Measurements from ENCODE around the gene BCL11A.

BCL11A gene

DNA sequence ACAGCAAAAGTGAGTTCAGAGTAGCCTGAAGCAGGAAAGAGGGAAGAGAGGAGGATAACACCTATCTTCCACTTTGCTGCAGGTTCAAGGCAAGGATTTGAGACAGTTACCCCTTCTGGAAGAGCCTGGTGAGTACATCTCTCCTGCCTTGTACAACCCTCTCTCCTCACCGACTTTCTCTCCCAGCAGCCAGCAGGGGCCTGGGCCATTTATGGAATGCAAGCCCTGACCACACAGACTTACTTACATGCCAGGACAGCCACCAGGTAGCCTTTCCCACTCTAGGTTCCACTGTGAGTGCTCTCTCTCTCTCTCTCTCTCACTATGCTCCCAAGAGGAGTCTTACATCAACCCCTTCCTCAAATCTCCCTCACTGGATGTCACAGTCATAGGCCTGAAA is 57.0 kb downstream of the BCL11A start:
- no CpG with 5 or more reads among the region's 1 CpG for WGBS, 2 donors (ENCODE audit: extremely low coverage in 2 of 2, insufficient read length in 2 of 2, insufficient replicate concordance in 1 of 2)
- H2BK15ac ChIP-seq (ENCODE audit: low read length) = peak overlapping the region; percentile 65

DNA sequence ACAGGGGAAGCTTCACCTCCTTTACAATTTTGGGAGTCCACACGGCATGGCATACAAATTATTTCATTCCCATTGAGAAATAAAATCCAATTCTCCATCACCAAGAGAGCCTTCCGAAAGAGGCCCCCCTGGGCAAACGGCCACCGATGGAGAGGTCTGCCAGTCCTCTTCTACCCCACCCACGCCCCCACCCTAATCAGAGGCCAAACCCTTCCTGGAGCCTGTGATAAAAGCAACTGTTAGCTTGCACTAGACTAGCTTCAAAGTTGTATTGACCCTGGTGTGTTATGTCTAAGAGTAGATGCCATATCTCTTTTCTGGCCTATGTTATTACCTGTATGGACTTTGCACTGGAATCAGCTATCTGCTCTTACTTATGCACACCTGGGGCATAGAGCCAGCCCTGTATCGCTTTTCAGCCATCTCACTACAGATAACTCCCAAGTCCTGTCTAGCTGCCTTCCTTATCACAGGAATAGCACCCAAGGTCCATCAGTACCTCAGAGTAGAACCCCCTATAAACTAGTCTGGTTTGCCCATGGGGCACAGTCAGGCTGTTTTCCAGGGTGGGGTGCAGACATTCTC is 58.3 kb downstream of the BCL11A start:
- no peaks in the 10 kb centered on the region for H3K36me3 ChIP-seq (replicated peaks in 1 of 2; ENCODE audit: control insufficient read depth in 2 of 2, insufficient read depth in 2 of 2, low read length in 2 of 2)
- no peak overlapping the region for H3K4me3 ChIP-seq (ENCODE audit: low read length in 2 of 2)
- H3K4me1 ChIP-seq (ENCODE audit: control insufficient read depth in 2 of 2, insufficient read depth in 1 of 2, low read depth in 1 of 2, low read length in 2 of 2) = peaks cover 0 to 11% of the 10 kb centered on the region in 2 donors
- no peak overlapping the region for H2BK5ac ChIP-seq (ENCODE audit: low read length)
- no peak overlapping the region for H2BK120ac ChIP-seq (ENCODE audit: low read depth, low read length)
- no peak overlapping the region for H3K14ac ChIP-seq (ENCODE audit: low read length)
- no peaks in the 10 kb centered on the region for H3K9me3 ChIP-seq (replicated peaks in 1 of 2; ENCODE audit: control insufficient read depth in 2 of 2, insufficient read depth in 1 of 2, low read depth in 1 of 2, low read length in 2 of 2)
- no peak overlapping the region for H3K27ac ChIP-seq (replicated peaks; ENCODE audit: low read length)
- H4K91ac ChIP-seq (ENCODE audit: low read depth, low read length, poor library complexity) = no peak overlapping the region
- H3K4me2 ChIP-seq (ENCODE audit: insufficient read depth, low read length, poor library complexity, severe bottlenecking) = no peak overlapping the region
- no peak overlapping the region for H2BK15ac ChIP-seq (ENCODE audit: low read length)
- H2AFZ ChIP-seq (ENCODE audit: low read length) = no peak overlapping the region
- H3K23ac ChIP-seq (ENCODE audit: low read depth, low read length, poor library complexity) = no peak overlapping the region
- H3K4ac ChIP-seq (ENCODE audit: low read length) = no peak overlapping the region
- H2AK5ac ChIP-seq (ENCODE audit: low read depth, low read length) = no peak overlapping the region
- no peak overlapping the region for H2BK12ac ChIP-seq (ENCODE audit: low read length)
- no peak overlapping the region for H3K18ac ChIP-seq (ENCODE audit: low read length)
- WGBS, 2 donors (ENCODE audit: extremely low coverage in 2 of 2, insufficient read length in 2 of 2, insufficient replicate concordance in 1 of 2) = no CpG with 5 or more reads among the region's 6 CpGs
- no peaks in the 10 kb centered on the region for H3K27me3 ChIP-seq (ENCODE audit: control insufficient read depth in 3 of 3, insufficient read depth in 3 of 3, low read depth in 1 of 3, low read length in 3 of 3)
- no peaks in the 10 kb centered on the region for H3K79me1 ChIP-seq (ENCODE audit: low read depth, low read length)
- no peak overlapping the region for H3K9ac ChIP-seq (ENCODE audit: low read depth, low read length, poor library complexity)
- no peak overlapping the region for H4K8ac ChIP-seq (ENCODE audit: low read depth, low read length)
- no peak for DNase-seq (ENCODE audit: low spot score)

More for the DNA sequence above, 57.0 kb downstream of the BCL11A start:
- Histone ChIP-seq H3K27me3 (ENCODE audit: control insufficient read depth in 3 of 3, insufficient read depth in 3 of 3, low read depth in 1 of 3, low read length in 3 of 3) (no peaks in the 10 kb centered on the region), H4K91ac (ENCODE audit: low read depth, low read length, poor library complexity) (no peak overlapping the region), H3K79me1 (ENCODE audit: low read depth, low read length) (no peaks in the 10 kb centered on the region), H2BK120ac (ENCODE audit: low read depth, low read length) (no peak overlapping the region), H3K23ac (ENCODE audit: low read depth, low read length, poor library complexity) (no peak overlapping the region), H3K18ac (ENCODE audit: low read length) (peak overlapping the region; percentile 46), H2BK12ac (ENCODE audit: low read length) (no peak overlapping the region), H2AFZ (ENCODE audit: low read length) (no peak overlapping the region), H3K9ac (ENCODE audit: low read depth, low read length, poor library complexity) (no peak overlapping the region), H3K4me2 (ENCODE audit: insufficient read depth, low read length, poor library complexity, severe bottlenecking) (no peak overlapping the region), H2BK5ac (ENCODE audit: low read length) (no peak overlapping the region), H2AK5ac (ENCODE audit: low read depth, low read length) (no peak overlapping the region), H3K4me1 (ENCODE audit: control insufficient read depth in 2 of 2, insufficient read depth in 1 of 2, low read depth in 1 of 2, low read length in 2 of 2) (peaks cover 0 to 11% of the 10 kb centered on the region in 2 donors), H4K8ac (ENCODE audit: low read depth, low read length) (no peak overlapping the region), H3K9me3 (replicated peaks in 1 of 2; ENCODE audit: control insufficient read depth in 2 of 2, insufficient read depth in 1 of 2, low read depth in 1 of 2, low read length in 2 of 2) (no peaks in the 10 kb centered on the region), H3K4me3 (ENCODE audit: low read length in 2 of 2) (no peak overlapping the region), H3K27ac (replicated peaks; ENCODE audit: low read length) (no peak overlapping the region), H3K36me3 (replicated peaks in 1 of 2; ENCODE audit: control insufficient read depth in 2 of 2, insufficient read depth in 2 of 2, low read length in 2 of 2) (no peaks in the 10 kb centered on the region), H3K4ac (ENCODE audit: low read length) (no peak overlapping the region), H3K14ac (ENCODE audit: low read length) (no peak overlapping the region)
- no peak for DNase-seq (ENCODE audit: low spot score)

DNA sequence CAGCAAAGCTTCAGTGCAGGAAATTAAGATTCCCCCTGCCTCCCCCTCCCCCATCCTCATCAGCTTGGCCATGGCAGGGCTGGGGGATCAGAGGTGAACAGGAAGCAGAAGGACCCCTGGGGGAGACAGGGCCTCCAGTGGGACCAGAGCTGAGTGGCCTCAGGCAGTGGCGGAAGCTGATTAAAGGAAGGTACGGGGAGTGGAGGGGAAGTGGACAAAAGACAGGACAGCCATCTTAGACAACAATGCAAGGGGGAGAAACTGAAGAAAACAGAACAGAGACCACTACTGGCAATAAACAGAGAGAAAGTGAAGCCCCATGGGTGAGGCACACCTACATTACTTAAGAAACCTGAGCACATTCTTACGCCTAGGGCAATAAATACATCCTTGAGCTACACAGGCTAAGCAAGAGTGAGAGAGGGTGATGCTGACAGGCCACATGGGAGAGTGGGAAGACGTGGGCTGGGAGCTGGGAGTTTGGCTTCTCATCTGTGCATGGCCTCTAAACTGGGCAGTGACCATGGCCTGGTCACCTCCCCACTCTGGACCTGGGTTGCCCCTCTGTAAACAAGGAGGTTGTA is 59.6 kb downstream of the BCL11A start:
- Histone ChIP-seq H2BK120ac (ENCODE audit: low read depth, low read length) (no peak overlapping the region), H3K36me3 (replicated peaks in 1 of 2; ENCODE audit: control insufficient read depth in 2 of 2, insufficient read depth in 2 of 2, low read length in 2 of 2) (no peaks in the 10 kb centered on the region), H3K14ac (ENCODE audit: low read length) (no peak overlapping the region), H2AFZ (ENCODE audit: low read length) (peak overlapping the region; percentile 30), H2BK15ac (ENCODE audit: low read length) (no peak overlapping the region), H2BK5ac (ENCODE audit: low read length) (no peak overlapping the region), H3K4ac (ENCODE audit: low read length) (no peak overlapping the region), H3K4me1 (ENCODE audit: control insufficient read depth in 2 of 2, insufficient read depth in 1 of 2, low read depth in 1 of 2, low read length in 2 of 2) (peaks cover 0 to 11% of the 10 kb centered on the region in 2 donors), H3K18ac (ENCODE audit: low read length) (no peak overlapping the region), H2AK5ac (ENCODE audit: low read depth, low read length) (no peak overlapping the region), H3K4me2 (ENCODE audit: insufficient read depth, low read length, poor library complexity, severe bottlenecking) (no peak overlapping the region), H3K9me3 (replicated peaks in 1 of 2; ENCODE audit: control insufficient read depth in 2 of 2, insufficient read depth in 1 of 2, low read depth in 1 of 2, low read length in 2 of 2) (no peaks in the 10 kb centered on the region), H3K27me3 (ENCODE audit: control insufficient read depth in 3 of 3, insufficient read depth in 3 of 3, low read depth in 1 of 3, low read length in 3 of 3) (no peaks in the 10 kb centered on the region), H3K27ac (replicated peaks; ENCODE audit: low read length) (no peak overlapping the region), H4K8ac (ENCODE audit: low read depth, low read length) (no peak overlapping the region), H3K79me1 (ENCODE audit: low read depth, low read length) (no peaks in the 10 kb centered on the region), H3K23ac (ENCODE audit: low read depth, low read length, poor library complexity) (no peak overlapping the region), H3K4me3 (ENCODE audit: low read length in 2 of 2) (no peak overlapping the region), H3K9ac (ENCODE audit: low read depth, low read length, poor library complexity) (no peak overlapping the region), H2BK12ac (ENCODE audit: low read length) (no peak overlapping the region), H4K91ac (ENCODE audit: low read depth, low read length, poor library complexity) (no peak overlapping the region)
- WGBS, 2 donors (ENCODE audit: extremely low coverage in 2 of 2, insufficient read length in 2 of 2, insufficient replicate concordance in 1 of 2) = no CpG with 5 or more reads among the region's 4 CpGs
- DNase-seq (ENCODE audit: low spot score) = no peak

DNA sequence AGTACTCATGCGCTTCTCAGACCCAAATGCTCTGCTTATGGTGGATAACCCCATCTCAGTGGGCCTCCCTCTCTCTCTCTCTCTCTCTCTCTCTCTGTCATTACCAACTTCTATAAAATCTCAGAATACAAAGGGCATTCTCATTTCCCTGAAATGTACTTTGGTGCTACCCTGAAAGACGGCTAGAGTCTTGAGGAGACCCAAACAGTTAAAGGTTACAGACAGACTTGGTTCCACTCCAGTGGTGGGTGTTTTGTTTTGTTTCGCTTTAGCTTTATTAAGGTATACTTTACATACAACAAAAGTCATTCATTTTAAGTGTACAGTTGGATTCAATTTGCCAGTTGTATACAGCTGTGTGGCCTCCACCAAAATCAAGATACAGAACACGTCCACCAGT is 60.9 kb downstream of the BCL11A start:
- Histone ChIP-seq H4K91ac (ENCODE audit: low read depth, low read length, poor library complexity) (no peak overlapping the region), H3K4me3 (ENCODE audit: low read length in 2 of 2) (no peak overlapping the region), H3K9ac (ENCODE audit: low read depth, low read length, poor library complexity) (no peak overlapping the region), H3K18ac (ENCODE audit: low read length) (no peak overlapping the region), H3K4me2 (ENCODE audit: insufficient read depth, low read length, poor library complexity, severe bottlenecking) (no peak overlapping the region), H3K27me3 (ENCODE audit: control insufficient read depth in 3 of 3, insufficient read depth in 3 of 3, low read depth in 1 of 3, low read length in 3 of 3) (no peaks in the 10 kb centered on the region), H3K4ac (ENCODE audit: low read length) (no peak overlapping the region), H2AK5ac (ENCODE audit: low read depth, low read length) (no peak overlapping the region), H3K79me1 (ENCODE audit: low read depth, low read length) (no peaks in the 10 kb centered on the region), H3K9me3 (replicated peaks in 1 of 2; ENCODE audit: control insufficient read depth in 2 of 2, insufficient read depth in 1 of 2, low read depth in 1 of 2, low read length in 2 of 2) (no peaks in the 10 kb centered on the region), H3K36me3 (replicated peaks in 1 of 2; ENCODE audit: control insufficient read depth in 2 of 2, insufficient read depth in 2 of 2, low read length in 2 of 2) (no peaks in the 10 kb centered on the region), H2BK15ac (ENCODE audit: low read length) (no peak overlapping the region), H2AFZ (ENCODE audit: low read length) (no peak overlapping the region), H2BK120ac (ENCODE audit: low read depth, low read length) (no peak overlapping the region), H4K8ac (ENCODE audit: low read depth, low read length) (no peak overlapping the region), H3K4me1 (ENCODE audit: control insufficient read depth in 2 of 2, insufficient read depth in 1 of 2, low read depth in 1 of 2, low read length in 2 of 2) (peaks cover 0 to 11% of the 10 kb centered on the region in 2 donors), H2BK5ac (ENCODE audit: low read length) (no peak overlapping the region), H3K23ac (ENCODE audit: low read depth, low read length, poor library complexity) (no peak overlapping the region), H2BK12ac (ENCODE audit: low read length) (no peak overlapping the region), H3K14ac (ENCODE audit: low read length) (no peak overlapping the region), H3K27ac (replicated peaks; ENCODE audit: low read length) (no peak overlapping the region)
- WGBS, 2 donors (ENCODE audit: extremely low coverage in 2 of 2, insufficient read length in 2 of 2, insufficient replicate concordance in 1 of 2) = no CpG with 5 or more reads among the region's 4 CpGs
- DNase-seq (ENCODE audit: low spot score) = no peak
